Right forelimb (tissue), 1 donor: ENCODE results near the gene TMEM248.
"Not testable (repeated sequence)": the region's sequence is repeated elsewhere in the genome, so short reads cannot be mapped to it uniquely, and the experiment has no call there.

Source experiments
- DNase-seq: peaks from one replicate; pipeline ENCODE4 v3.0.0-alpha.2; 2018

TMEM248 gene

DNA sequence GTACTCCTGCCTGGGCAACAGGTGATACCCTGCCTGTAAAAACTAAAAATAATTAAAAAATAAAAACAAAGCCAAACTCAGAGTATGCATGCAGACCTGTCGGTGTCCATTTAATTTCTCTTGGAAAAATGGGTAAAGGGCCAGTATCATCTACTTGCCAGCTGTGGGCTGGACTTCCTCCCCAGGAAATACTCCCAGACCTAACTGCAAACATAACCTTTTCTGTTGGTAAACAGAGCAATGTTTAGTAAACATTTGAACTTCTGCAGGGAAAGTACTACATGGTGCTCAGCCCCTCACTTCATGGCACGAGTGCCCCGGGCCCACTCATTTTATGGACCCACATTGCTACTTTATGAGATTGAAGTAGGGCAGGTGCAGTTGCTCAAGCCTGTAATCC is 10.2 kb upstream of the TMEM248 start:
- DNase-seq = no peak

DNA sequence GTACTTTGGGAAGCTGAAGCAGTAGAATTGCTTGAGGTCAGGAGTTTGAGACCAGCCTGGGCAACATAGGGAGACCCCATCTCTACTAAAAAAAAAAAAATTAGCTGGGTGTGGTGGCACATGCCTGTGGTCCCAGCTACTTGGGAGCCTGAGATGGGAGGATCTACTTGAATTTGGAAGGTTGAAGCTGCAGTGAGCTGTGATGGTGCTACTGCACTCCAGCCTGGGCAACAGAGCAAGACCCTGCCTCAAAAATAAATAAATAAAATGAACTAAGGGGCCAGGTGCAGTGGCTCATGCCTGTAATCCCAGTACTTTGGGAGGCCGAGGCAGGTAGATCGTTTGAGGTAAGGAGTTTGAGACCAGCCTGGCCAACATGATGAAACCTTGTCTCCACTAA is 9.8 kb upstream of the TMEM248 start:
- DNase-seq = not testable (repeated sequence)

DNA sequence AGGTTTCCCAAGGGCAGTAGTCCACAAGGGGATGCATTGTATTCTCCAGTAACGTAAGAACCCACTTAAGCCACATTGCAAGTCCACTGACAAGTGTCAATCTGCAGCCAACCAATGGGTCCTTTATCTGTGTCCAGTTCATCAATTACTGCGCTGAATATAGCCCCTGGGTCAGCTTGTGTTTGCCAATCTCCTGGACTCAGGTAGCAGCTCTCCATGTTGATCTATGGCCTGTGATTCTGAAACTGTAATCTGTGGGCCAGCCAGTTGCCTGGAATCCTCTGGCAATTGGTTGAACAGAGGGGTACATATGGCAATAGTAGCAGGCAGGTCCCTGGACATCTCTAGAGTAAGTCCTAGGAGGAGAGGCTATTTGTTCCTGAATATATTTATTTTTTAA is 8.8 kb upstream of the TMEM248 start:
- DNase-seq = no peak

DNA sequence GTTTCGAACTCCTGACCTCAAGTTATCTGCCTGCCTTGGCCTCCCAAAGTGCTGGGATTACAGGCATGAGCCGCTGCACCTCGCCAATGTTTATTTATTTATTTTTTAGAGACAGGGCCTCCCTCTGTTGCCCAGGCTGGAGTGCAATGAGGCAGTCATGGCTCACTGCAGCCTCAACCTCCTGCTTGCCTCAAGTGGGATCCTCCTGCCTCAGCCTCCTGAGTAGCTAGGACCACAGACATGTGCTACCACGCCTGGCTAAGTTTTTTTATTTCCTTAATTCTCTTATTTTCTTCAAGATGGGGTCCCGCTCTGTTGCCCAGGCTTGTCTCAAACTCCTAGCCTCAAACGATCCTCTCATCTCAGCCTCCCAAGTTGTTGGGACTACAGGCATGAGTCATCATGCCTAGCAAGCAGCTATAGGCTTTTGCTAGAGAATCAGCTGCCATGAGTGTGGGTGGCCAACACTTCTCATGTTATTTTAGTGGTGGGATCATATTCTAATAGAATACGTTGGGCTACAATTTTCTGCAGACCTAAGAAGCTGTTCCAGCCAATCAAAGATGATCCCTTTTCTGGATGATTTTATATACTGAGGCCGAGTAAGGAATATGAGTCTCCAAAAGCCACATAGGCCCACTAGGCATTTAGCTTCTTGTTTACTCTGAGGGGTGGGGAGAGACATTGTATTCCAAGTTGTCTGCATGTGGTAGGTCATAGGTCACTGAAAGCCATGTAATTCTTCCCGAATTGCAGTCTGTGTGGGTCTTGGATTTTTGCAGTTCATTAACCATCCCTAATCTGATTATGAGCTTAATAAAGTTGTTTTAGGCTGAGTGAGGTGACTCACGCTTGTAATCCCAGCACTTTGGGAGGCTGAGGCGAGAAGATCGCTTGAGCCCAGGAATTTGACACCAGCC is 7.6 kb upstream of the TMEM248 start:
- no peak for DNase-seq

- DNase-seq = not testable (repeated sequence)
These were observed 3.1 kb upstream of the TMEM248 start for GRCh38 chr7:66917904-66918303.

GRCh38 chr7:66919304-66919703 is 1.7 kb upstream of the TMEM248 start:
- DNase-seq = no peak

DNA sequence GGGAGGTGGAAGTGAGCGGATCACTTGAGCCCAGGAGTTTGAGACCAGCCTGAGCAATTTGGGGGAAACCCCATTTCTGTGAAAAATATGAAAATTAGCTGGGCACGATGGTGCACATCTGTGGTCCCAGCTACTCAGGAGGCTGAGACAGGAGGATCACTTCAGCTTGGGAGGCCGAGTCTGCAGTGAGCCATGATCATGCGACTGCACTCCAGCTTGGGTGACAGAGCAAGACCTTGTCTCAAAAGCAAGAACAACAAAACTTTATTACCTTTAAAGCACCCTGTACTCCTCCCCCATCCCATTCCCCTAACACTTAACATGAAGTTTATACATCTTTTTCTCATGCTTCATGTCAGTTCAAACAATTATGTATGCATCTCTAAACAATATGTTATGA is 1.3 kb upstream of the TMEM248 start:
- no peak for DNase-seq

GRCh38 chr7:66920256-66920655 is 769 bp upstream of the TMEM248 start:
- no peak for DNase-seq

DNA sequence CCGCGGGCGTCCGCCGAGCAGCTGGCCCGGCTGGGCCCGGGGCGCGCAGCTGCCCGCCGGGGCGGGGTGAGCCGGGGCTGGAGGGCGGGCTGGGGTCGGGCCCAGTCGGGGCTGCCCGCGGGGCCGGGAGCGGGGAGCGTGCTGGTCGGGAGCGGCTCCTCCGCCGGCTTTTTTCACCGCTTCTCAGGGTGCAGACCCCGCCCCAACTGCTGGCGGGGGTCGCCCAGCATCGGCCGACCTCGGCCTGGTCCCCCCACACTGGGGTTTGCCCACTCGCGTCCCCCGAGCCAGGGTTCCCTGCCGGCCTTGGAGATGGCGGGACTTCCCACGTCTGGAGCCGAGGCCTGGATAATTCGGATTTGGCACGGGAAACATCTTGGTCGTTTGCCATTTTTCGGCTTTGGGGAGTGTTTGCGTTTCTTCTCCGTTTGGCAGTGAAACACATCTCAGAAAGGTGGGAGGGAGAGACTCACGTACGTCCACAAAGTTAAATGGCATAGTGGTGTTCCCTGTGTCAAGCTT is 432 bp downstream of the TMEM248 start:
- DNase-seq = peak; percentile 78

DNA sequence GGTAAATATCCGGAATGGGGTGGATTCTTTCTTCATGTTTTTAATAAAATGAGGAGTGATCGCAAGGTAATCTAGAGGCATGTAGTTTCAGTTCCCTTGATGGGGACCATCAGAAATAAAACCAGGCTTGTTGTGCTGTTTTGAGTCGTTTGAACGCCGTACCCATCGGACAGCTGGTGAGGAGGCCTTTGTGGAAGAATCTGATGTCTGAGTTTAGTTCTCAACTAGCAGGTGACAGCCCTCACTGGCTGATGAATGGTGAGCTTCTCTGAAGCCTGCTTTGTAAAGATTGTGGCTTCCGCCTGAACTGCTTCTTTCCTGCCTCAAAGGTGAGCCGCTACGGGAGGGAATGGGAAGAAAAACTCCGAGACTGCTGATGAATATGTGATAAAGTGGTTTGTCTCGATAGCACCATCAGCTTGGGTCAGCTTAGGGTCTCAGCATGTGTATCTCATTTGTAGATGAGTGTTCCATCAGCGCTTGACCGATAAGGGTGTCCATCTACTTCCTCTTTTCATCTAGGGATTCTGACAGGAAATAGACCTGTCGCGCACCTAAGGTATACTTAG is 977 bp downstream of the TMEM248 start:
- DNase-seq = peak; percentile 46

- DNase-seq = no peak
These were observed 4.2 kb downstream of the TMEM248 start for GRCh38 chr7:66925255-66925654.

- DNase-seq = no peak
These were observed 6.4 kb downstream of the TMEM248 start for GRCh38 chr7:66927348-66927948.

GRCh38 chr7:66928388-66928787 is 7.4 kb downstream of the TMEM248 start:
- no peak for DNase-seq

GRCh38 chr7:66929165-66929564 is 8.1 kb downstream of the TMEM248 start:
- no peak for DNase-seq

DNA sequence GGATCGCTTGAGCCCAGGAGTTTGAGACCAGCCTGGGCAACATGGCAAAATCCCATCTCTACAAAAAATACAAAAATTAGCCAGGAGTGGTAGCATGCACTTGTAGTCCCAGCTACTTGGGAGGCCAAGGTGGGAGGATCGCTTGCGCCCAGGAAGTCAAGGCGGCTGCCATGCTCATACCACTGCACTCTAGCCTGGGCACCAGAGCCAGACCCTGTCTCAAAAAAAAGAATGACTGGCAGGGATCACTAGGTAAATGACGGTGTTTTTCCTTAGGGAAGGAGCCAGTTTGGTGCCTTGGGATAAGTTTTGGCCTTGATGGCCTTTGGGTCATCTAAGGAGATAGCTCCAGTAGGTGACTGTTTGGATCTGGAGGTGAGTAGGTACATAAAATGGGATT is 8.9 kb downstream of the TMEM248 start:
- DNase-seq = no peak

DNA sequence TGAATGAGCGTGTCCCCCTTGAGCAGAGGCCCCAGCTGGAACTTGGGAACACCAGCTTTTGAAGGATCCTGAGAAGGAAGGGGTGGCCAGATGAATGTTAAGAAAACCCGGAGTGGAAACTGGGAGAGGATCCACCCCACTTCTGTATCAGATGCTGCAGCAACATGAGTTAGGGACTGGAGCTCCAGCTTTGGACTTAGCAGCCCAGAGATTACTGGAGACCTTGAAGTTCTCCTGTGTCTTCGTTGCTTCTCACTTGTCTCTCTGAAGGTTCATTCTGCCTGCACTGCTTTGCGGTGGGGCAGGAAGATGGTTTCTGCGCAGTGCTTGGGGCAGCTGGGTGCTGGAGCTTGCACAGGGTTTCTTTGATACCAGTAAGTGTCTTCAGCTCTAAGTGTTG is 9.3 kb downstream of the TMEM248 start:
- DNase-seq = no peak

GRCh38 chr7:66933469-66933868 is 12.4 kb downstream of the TMEM248 start:
- no peak for DNase-seq

- DNase-seq = no peak
These were observed 16.9 kb downstream of the TMEM248 start for GRCh38 chr7:66937940-66938339.

DNA sequence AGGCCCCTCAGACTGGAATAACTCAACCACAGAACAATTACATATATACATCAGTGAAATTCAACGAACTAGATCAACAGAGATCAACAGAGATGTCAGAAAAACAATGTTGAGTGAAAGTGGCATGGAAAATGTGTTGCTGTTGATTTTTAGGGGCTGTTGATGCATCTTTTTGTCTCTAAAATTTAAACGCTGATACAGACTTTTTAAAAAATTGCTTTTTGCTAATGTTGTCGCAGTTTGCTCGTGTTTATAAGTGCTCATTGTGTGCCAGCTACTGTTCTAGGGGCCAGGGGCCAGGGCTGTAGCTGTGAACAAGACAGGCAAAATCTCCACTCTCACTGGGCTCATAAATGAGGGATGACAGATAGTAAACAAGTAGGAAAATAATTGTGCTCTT is 18.3 kb downstream of the TMEM248 start:
- no peak for DNase-seq

GRCh38 chr7:66946545-66946944 is 25.5 kb downstream of the TMEM248 start:
- no peak for DNase-seq

- DNase-seq = no peak
These were observed 27.6 kb downstream of the TMEM248 start for GRCh38 chr7:66948480-66949109.

GRCh38 chr7:66950311-66950710 is 29.3 kb downstream of the TMEM248 start:
- DNase-seq = no peak

GRCh38 chr7:66950763-66951162 is 29.7 kb downstream of the TMEM248 start:
- DNase-seq = no peak
